ENCODE data around the gene RXFP3. TPM values are rescaled to one million over a fixed set of nuclear protein-coding genes. Genes with fewer than 3 reads are reported as not detected.
"Not testable (repeated sequence)": the region's sequence is repeated elsewhere in the genome, so short reads cannot be mapped to it uniquely, and the experiment has no call there.

RXFP3 gene
- total RNA-seq, 1 donor from 2014 or later: not detected

DNA sequence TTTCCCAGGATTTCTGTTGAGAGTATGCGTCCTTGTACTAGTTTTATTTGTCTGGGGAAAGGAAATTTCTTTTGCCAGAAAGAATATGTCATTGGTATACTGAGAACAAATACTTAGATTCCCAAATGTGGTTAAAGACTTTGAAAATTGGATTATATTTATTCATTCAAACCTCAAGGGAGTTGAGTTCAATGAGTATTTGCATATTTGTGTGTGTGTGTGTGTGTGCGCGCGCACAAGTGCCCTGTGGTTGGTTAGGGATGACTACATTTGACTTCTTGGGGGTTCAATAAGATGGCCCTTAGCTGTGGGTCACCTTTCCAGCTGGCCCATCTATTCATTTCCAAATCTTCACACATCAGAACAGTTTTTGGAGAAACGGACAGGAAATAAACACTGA, 4.9 kb downstream of the RXFP3 start:
- TF ChIP-seq, protein P1, sequence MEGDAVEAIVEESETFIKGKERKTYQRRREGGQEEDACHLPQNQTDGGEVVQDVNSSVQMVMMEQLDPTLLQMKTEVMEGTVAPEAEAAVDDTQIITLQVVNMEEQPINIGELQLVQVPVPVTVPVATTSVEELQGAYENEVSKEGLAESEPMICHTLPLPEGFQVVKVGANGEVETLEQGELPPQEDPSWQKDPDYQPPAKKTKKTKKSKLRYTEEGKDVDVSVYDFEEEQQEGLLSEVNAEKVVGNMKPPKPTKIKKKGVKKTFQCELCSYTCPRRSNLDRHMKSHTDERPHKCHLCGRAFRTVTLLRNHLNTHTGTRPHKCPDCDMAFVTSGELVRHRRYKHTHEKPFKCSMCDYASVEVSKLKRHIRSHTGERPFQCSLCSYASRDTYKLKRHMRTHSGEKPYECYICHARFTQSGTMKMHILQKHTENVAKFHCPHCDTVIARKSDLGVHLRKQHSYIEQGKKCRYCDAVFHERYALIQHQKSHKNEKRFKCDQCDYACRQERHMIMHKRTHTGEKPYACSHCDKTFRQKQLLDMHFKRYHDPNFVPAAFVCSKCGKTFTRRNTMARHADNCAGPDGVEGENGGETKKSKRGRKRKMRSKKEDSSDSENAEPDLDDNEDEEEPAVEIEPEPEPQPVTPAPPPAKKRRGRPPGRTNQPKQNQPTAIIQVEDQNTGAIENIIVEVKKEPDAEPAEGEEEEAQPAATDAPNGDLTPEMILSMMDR (conservative IDR thresholded peaks at IDR 0.05; ENCODE audit: low read depth, low read length): no peak
- no peak for DNase-seq (ENCODE audit: low read depth)
- no peak overlapping the region for H3K4me3 ChIP-seq (ENCODE audit: low read depth, low read length)

DNA sequence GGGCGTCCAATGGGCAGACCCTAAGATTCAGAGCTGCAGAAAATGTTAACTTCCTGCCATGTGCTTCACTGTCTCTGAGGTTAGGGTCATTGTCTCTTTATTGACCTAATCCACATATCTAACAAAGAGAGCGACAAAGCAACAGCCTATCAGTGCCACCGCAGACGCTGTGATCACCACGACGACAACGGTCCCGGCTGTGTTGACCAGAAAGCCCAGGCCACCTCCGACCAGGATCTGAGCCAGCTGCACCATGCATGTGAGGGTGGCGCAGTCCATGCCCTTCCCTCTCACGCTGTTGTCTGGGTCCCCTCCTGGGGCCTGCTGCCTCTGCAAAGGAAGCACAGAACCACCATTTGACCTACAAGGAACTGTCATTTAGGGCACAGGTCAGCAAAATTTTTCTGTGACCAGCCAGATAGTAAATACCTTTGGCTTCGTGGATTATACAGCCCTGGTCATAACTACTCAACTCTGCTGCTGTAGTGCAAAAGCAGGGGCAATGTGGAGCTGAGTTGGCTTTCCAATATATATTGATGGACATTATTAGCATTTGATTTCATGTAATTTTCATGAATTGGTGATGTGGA, 8.5 kb downstream of the RXFP3 start:
- no peak overlapping the region for H3K4me3 ChIP-seq (ENCODE audit: low read depth, low read length)
- TF ChIP-seq, protein P1 (conservative IDR thresholded peaks at IDR 0.05; ENCODE audit: low read depth, low read length): no peak
- DNase-seq (ENCODE audit: low read depth): no peak

DNA sequence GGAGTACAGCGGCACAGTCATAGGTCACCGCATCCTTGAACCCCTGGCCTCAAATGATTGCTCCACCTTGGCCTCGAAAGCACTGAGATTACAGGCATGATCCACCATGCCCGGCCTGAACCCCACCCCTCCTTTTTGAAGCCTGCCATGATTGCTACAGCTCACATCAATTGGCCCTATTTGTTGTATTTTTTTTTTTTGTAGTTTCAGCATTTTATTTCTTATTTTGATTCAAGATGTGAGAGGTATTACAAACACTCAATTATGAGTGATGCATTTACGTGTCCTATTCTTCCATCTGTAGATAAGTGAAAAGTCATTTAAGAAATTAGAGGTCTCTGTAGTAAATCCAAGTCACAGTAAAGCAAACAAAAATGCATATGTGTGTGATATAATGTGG, 16.0 kb downstream of the RXFP3 start:
- not testable (repeated sequence) for DNase-seq (ENCODE audit: low read depth); H3K4me3 ChIP-seq (ENCODE audit: low read depth, low read length)

DNA sequence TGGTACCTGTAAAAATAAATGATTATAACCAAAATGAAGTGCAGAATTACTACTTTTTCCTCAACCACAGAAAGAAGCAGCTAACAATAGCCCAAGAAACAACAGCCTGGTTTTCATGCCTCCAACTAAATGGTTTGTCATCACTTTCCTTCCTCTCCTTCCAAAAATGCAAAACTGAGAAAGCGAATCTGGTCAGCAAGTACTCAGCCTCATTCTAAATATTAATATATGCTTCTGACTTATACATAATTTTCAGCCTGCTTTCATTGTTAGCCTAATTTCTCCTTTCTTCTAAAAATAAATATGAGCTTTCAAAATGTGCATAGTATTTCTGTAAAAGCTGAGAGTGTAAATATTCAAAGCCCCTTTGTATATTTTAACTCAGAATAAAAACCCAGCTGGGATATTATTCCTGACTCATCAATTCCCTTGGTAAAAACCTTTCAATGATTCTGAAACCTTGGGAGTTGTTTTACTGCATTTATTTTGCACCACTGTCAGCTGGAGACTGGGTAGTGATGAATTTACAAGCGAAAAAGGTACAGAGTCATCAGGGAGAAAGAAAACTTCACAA, 21.5 kb downstream of the RXFP3 start:
- no peak for DNase-seq (ENCODE audit: low read depth)
- H3K4me3 ChIP-seq (ENCODE audit: low read depth, low read length): no peak overlapping the region
- TF ChIP-seq, protein P1 (conservative IDR thresholded peaks at IDR 0.05; ENCODE audit: low read depth, low read length): no peak

DNA sequence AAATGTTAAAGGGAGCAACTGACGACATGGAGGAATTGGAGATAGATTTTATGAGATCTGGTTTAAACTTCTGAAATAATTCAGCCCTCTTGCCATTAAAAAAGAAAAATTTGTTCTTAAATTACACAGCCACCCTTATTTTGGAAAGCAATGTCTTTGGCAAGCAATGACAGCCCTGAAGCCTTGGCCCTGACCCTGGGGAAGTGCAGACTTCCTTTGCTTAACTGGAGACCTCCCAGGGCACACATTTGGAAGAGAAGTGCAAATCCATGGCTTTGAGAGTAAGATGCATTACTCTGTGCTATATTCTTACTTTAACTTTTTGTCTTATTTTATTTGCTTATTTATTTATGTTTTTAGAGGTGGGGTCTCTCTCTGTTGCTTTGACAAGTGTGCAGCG, 22.0 kb downstream of the RXFP3 start:
- TF ChIP-seq, protein P1 (conservative IDR thresholded peaks at IDR 0.05; ENCODE audit: low read depth, low read length): no peak
- no peak for DNase-seq (ENCODE audit: low read depth)
- no peak overlapping the region for H3K4me3 ChIP-seq (ENCODE audit: low read depth, low read length)

DNA sequence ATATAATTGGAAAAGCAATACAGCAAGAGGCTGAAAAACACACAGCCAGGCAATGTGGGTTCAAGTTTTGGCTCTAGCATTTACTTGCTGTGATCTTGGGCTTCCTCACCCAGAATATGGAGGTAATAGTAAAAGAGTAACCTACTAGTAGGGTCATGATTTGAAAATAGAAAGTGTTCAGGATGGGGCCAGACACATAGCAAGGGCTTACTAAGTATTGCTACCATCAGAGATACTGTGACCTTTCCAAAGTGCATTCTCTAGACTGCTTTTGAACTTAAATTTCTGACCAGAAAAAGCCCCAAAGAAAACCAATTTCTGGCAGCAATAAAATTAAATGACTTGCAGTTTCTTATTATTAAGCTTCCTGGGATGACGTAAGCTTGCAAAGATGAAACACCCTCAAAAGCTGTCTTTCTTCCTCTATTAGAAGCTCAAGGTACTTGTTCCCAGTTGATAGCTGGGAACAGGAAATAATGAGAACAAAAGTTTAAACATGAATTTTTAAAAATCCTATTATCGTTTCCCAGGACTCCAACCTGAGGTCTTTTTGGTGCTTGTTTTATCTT, 28.0 kb downstream of the RXFP3 start:
- TF ChIP-seq, protein P1 (conservative IDR thresholded peaks at IDR 0.05; ENCODE audit: low read depth, low read length): no peak
- no peak overlapping the region for H3K4me3 ChIP-seq (ENCODE audit: low read depth, low read length)

DNA sequence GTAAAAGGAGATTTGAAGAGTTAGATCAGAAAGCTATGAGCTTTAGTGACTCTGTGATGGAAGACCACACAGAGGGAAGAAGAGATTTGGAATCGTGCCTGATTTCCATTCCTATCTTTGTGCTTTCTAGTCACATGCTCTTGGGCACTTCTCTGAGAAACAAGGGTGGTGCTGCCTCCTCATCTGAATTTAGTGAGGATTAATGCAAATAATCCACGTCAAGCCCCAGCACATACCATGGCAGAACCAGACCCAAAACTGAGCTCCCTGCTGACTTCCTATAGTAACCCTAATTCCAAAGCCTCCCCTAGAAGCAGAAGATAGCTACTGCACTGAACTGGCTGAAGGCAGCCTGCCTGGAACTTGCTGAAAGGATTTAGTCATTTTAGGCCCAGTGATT, 30.6 kb downstream of the RXFP3 start:
- TF ChIP-seq, protein P1 (conservative IDR thresholded peaks at IDR 0.05; ENCODE audit: low read depth, low read length): no peak
- no peak for DNase-seq (ENCODE audit: low read depth)
- H3K4me3 ChIP-seq (ENCODE audit: low read depth, low read length): no peak overlapping the region

More for the DNA sequence above, 28.0 kb downstream of the RXFP3 start:
- DNase-seq (ENCODE audit: low read depth): no peak
